Measurements from ENCODE around the gene GLIPR1.
A peak's percentile ranks its signal among the peaks of the same experiment; 100 is the strongest.
"Not testable (repeated sequence)": the region's sequence is repeated elsewhere in the genome, so short reads cannot be mapped to it uniquely, and the experiment has no call there.

Gene GLIPR1

GRCh38 chr12:75480469-75480949 is at the start of gene GLIPR1:
GLIPR1 (plus strand) TSS chr12:75480755; CDS start chr12:75480881, 126 bp downstream.
- ChIA-PET CTCF (no interaction called here), POLR2A (interaction anchor here (0.6 to 1.0 kb wide), 2 partner anchors 31 to 90 kb away, joined by 3 to 5 read pairs; partner anchors contain the start of genes GLIPR1L2 and KRR1)
- no peak for TF ChIP-seq FOXA1 (IDR thresholded peaks at IDR 0.05)
- TF ChIP-seq FOXM1 (IDR thresholded peaks at IDR 0.05; ENCODE audit: borderline replicate concordance), result no peak
- TF ChIP-seq ZNF384 (IDR thresholded peaks at IDR 0.05), result no peak
- no peak for TF ChIP-seq ELF4 (IDR thresholded peaks at IDR 0.05)
- TF ChIP-seq PKNOX1 (IDR thresholded peaks at IDR 0.05), result no peak
- TF ChIP-seq CTBP1 (IDR thresholded peaks at IDR 0.05; ENCODE audit: borderline replicate concordance), result no peak
- no peak for TF ChIP-seq SP1 (IDR thresholded peaks at IDR 0.05)
- no peak for TF ChIP-seq L3MBTL2 (conservative IDR thresholded peaks at IDR 0.05)
- DNase-seq (ENCODE audit: extremely low spot score), result no peak

- DNase-seq (ENCODE audit: extremely low spot score), result no peak
- ChIA-PET CTCF (no interaction called here), POLR2A (no interaction called here)
- TF ChIP-seq BHLHE40 (IDR thresholded peaks at IDR 0.05; ENCODE audit: borderline replicate concordance) (no peak), NFRKB (IDR thresholded peaks at IDR 0.05) (no peak), FOXK2 (IDR thresholded peaks at IDR 0.05) (no peak), FOXM1 (IDR thresholded peaks at IDR 0.05; ENCODE audit: borderline replicate concordance) (no peak), L3MBTL2 (conservative IDR thresholded peaks at IDR 0.05) (no peak), SUZ12 (IDR thresholded peaks at IDR 0.05) (no peak), ZNF384 (IDR thresholded peaks at IDR 0.05) (no peak), LEF1 (IDR thresholded peaks at IDR 0.05; ENCODE audit: borderline replicate concordance) (no peak), ARNT (IDR thresholded peaks at IDR 0.05) (no peak), HDGF (IDR thresholded peaks at IDR 0.05; ENCODE audit: borderline replicate concordance) (no peak), PKNOX1 (IDR thresholded peaks at IDR 0.05) (no peak), ELF4 (IDR thresholded peaks at IDR 0.05) (no peak), TARDBP (IDR thresholded peaks at IDR 0.05) (no peak), CTBP1 (IDR thresholded peaks at IDR 0.05; ENCODE audit: borderline replicate concordance) (no peak), SP1 (IDR thresholded peaks at IDR 0.05) (no peak)
Observed at GRCh38 chr12:75432924-75433323, 47.6 kb upstream of the GLIPR1 start.

- ChIA-PET CTCF (interaction anchor here (0.7 kb wide), 1 partner anchor 129 kb away, joined by 3 read pairs; no protein-coding TSS in a partner anchor), POLR2A (no interaction called here)
- peak; percentile 11 for DNase-seq (ENCODE audit: extremely low spot score)
- TF ChIP-seq ARNT (IDR thresholded peaks at IDR 0.05), result no peak
- no peak for TF ChIP-seq LEF1 (IDR thresholded peaks at IDR 0.05; ENCODE audit: borderline replicate concordance)
- no peak for TF ChIP-seq SUZ12 (IDR thresholded peaks at IDR 0.05)
Observed at GRCh38 chr12:75437564-75437963, 43.0 kb upstream of the GLIPR1 start.

GRCh38 chr12:75438059-75438754 is 42.3 kb upstream of the GLIPR1 start:
- POLR2A ChIA-PET, result no interaction called here
- CTCF ChIA-PET, result no interaction called here
- no peak for TF ChIP-seq ZNF384 (IDR thresholded peaks at IDR 0.05)
- DNase-seq (ENCODE audit: extremely low spot score), result no peak

GRCh38 chr12:75439048-75439447 is 41.5 kb upstream of the GLIPR1 start:
- CTCF ChIA-PET, result no interaction called here
- POLR2A ChIA-PET, result no interaction called here
- TF ChIP-seq PKNOX1 (IDR thresholded peaks at IDR 0.05) (no peak), SUZ12 (IDR thresholded peaks at IDR 0.05) (no peak), TARDBP (IDR thresholded peaks at IDR 0.05) (no peak), LEF1 (IDR thresholded peaks at IDR 0.05; ENCODE audit: borderline replicate concordance) (no peak), L3MBTL2 (conservative IDR thresholded peaks at IDR 0.05) (no peak), ELF4 (IDR thresholded peaks at IDR 0.05) (no peak), SP1 (IDR thresholded peaks at IDR 0.05) (no peak), ZNF384 (IDR thresholded peaks at IDR 0.05) (no peak), NFRKB (IDR thresholded peaks at IDR 0.05) (no peak), BHLHE40 (IDR thresholded peaks at IDR 0.05; ENCODE audit: borderline replicate concordance) (no peak), ARNT (IDR thresholded peaks at IDR 0.05) (no peak), HDGF (IDR thresholded peaks at IDR 0.05; ENCODE audit: borderline replicate concordance) (no peak)
- DNase-seq (ENCODE audit: extremely low spot score), result no peak

GRCh38 chr12:75439930-75440329 is 40.6 kb upstream of the GLIPR1 start:
- DNase-seq (ENCODE audit: extremely low spot score), result no peak
- ChIA-PET CTCF (no interaction called here), POLR2A (no interaction called here)
- no peak for TF ChIP-seq NFRKB (IDR thresholded peaks at IDR 0.05)
- TF ChIP-seq ELF4 (IDR thresholded peaks at IDR 0.05), result no peak
- no peak for TF ChIP-seq ARNT (IDR thresholded peaks at IDR 0.05)
- TF ChIP-seq FOXA1 (IDR thresholded peaks at IDR 0.05), result no peak
- TF ChIP-seq FOXM1 (IDR thresholded peaks at IDR 0.05; ENCODE audit: borderline replicate concordance), result no peak
- no peak for TF ChIP-seq FOXK2 (IDR thresholded peaks at IDR 0.05)
- TF ChIP-seq LEF1 (IDR thresholded peaks at IDR 0.05; ENCODE audit: borderline replicate concordance), result no peak
- no peak for TF ChIP-seq HDGF (IDR thresholded peaks at IDR 0.05; ENCODE audit: borderline replicate concordance)
- no peak for TF ChIP-seq SUZ12 (IDR thresholded peaks at IDR 0.05)
- TF ChIP-seq L3MBTL2 (conservative IDR thresholded peaks at IDR 0.05), result no peak
- no peak for TF ChIP-seq TARDBP (IDR thresholded peaks at IDR 0.05)
- no peak for TF ChIP-seq BHLHE40 (IDR thresholded peaks at IDR 0.05; ENCODE audit: borderline replicate concordance)
- TF ChIP-seq CTBP1 (IDR thresholded peaks at IDR 0.05; ENCODE audit: borderline replicate concordance), result no peak
- TF ChIP-seq ZNF384 (IDR thresholded peaks at IDR 0.05), result no peak

GRCh38 chr12:75441687-75442449 is 38.7 kb upstream of the GLIPR1 start:
- DNase-seq (ENCODE audit: extremely low spot score); POLR2A ChIA-PET; CTCF ChIA-PET: not testable (repeated sequence)

GRCh38 chr12:75442454-75442853 is 38.1 kb upstream of the GLIPR1 start:
- DNase-seq (ENCODE audit: extremely low spot score); CTCF ChIA-PET; POLR2A ChIA-PET: not testable (repeated sequence)

Measured in HEK293T (cell line).